ENCODE data around the gene OR4D1. TPM values are rescaled to one million over a fixed set of nuclear protein-coding genes. Genes with fewer than 3 reads are reported as not detected.
"Not testable (repeated sequence)": the region's sequence is repeated elsewhere in the genome, so short reads cannot be mapped to it uniquely, and the experiment has no call there.

OR4D1 gene
- total and polyA plus RNA-seq, 2 donors (not counting 1 experiment from before 2014, with no cell fraction given) = 0.01 TPM; not detected in 1

- Mint-ChIP-seq H3K9me3 (ENCODE audit: insufficient read depth) (peaks cover 5% of the 10 kb centered on the region), H3K27me3 (peaks cover 70% of the 10 kb centered on the region), H3K4me1 (no peaks in the 10 kb centered on the region), H3K27ac (no peak overlapping the region), H3K4me3 (no peak overlapping the region)
- Histone ChIP-seq H3K79me2 (ENCODE audit: control insufficient read depth, insufficient read depth, low read length) (no peaks in the 10 kb centered on the region), H3K27ac (ENCODE audit: low read length in 2 of 2) (no peak overlapping the region), H3K4me2 (replicated peaks; ENCODE audit: low read depth, low read length, poor library complexity, severe bottlenecking) (no peak overlapping the region), H3K4me1 (ENCODE audit: control insufficient read depth in 2 of 2, insufficient read depth in 2 of 2, low read length in 2 of 2) (no peaks in the 10 kb centered on the region), H4K20me1 (ENCODE audit: control insufficient read depth, insufficient read depth, low read length, poor library complexity, severe bottlenecking) (no peaks in the 10 kb centered on the region), H2AFZ (ENCODE audit: insufficient read depth, low read depth, low read length, poor library complexity, severe bottlenecking) (no peak overlapping the region), H3K4me3 (ENCODE audit: control extremely low read depth in 1 of 5, extremely low read depth in 1 of 5, insufficient read depth in 1 of 5, low read depth in 2 of 5, low read length in 4 of 5) (no peak overlapping the region), H3K9ac (ENCODE audit: low read length) (no peak overlapping the region), H3K36me3 (replicated peaks in 1 of 2; ENCODE audit: control extremely low read depth in 1 of 2, control insufficient read depth in 1 of 2, extremely low read depth in 1 of 2, insufficient read depth in 2 of 2, low read length in 1 of 2) (no peaks in the 10 kb centered on the region), H3K9me3 (ENCODE audit: control extremely low read depth in 1 of 3, control insufficient read depth in 2 of 3, insufficient read depth in 1 of 3, low read length in 2 of 3) (peaks cover 0 to 14% (median 7%) of the 10 kb centered on the region in 3 donors), H3K27me3 (replicated peaks in 1 of 4; ENCODE audit: control extremely low read depth in 1 of 4, control insufficient read depth in 3 of 4, insufficient read depth in 4 of 4, low read length in 3 of 4) (peaks cover 0 to 29% (median 6%) of the 10 kb centered on the region in 4 experiments)
- 35% methylated on average over 7 of the region's 8 CpGs for WGBS (ENCODE audit: insufficient coverage)
- ChIA-PET CTCF (interaction anchor here (0.9 kb wide), 1 partner anchor 14 kb away, joined by 3 read pairs; no protein-coding TSS in a partner anchor), POLR2A (no interaction called here)
- ATAC-seq (ENCODE audit: low read depth) (no peak), DNase-seq (no peak)
- intact Hi-C loops (cut with micrococcal nuclease) = no loop called here
- TF ChIP-seq EZH2 (IDR thresholded peaks at IDR 0.05; ENCODE audit: borderline replicate concordance, insufficient read depth, low read depth, low read length, poor library complexity, severe bottlenecking) (no peak), CTCF (IDR thresholded peaks at IDR 0.05) (no peak)
Measured at GRCh38 chr17:58136669-58137279, 11.4 kb upstream of the OR4D1 start.

GRCh38 chr17:58141505-58141904, 6.7 kb upstream of the OR4D1 start:
- Histone ChIP-seq H3K4me2 (replicated peaks; ENCODE audit: low read depth, low read length, poor library complexity, severe bottlenecking) (no peak overlapping the region), H3K4me1 (ENCODE audit: control insufficient read depth in 2 of 2, insufficient read depth in 2 of 2, low read length in 2 of 2) (no peaks in the 10 kb centered on the region), H2AFZ (ENCODE audit: insufficient read depth, low read depth, low read length, poor library complexity, severe bottlenecking) (no peak overlapping the region), H3K9me3 (ENCODE audit: control extremely low read depth in 1 of 3, control insufficient read depth in 2 of 3, insufficient read depth in 1 of 3, low read length in 2 of 3) (peaks cover 9 to 28% (median 16%) of the 10 kb centered on the region in 3 donors), H3K9ac (ENCODE audit: low read length) (no peak overlapping the region), H3K79me2 (ENCODE audit: control insufficient read depth, insufficient read depth, low read length) (no peaks in the 10 kb centered on the region), H3K27ac (ENCODE audit: low read length in 2 of 2) (no peak overlapping the region), H3K27me3 (replicated peaks in 1 of 4; ENCODE audit: control extremely low read depth in 1 of 4, control insufficient read depth in 3 of 4, insufficient read depth in 4 of 4, low read length in 3 of 4) (peaks cover 0 to 15% (median 7%) of the 10 kb centered on the region in 4 experiments), H3K4me3 (ENCODE audit: control extremely low read depth in 1 of 5, extremely low read depth in 1 of 5, insufficient read depth in 1 of 5, low read depth in 2 of 5, low read length in 4 of 5) (no peak overlapping the region), H4K20me1 (ENCODE audit: control insufficient read depth, insufficient read depth, low read length, poor library complexity, severe bottlenecking) (no peaks in the 10 kb centered on the region), H3K36me3 (replicated peaks in 1 of 2; ENCODE audit: control extremely low read depth in 1 of 2, control insufficient read depth in 1 of 2, extremely low read depth in 1 of 2, insufficient read depth in 2 of 2, low read length in 1 of 2) (no peaks in the 10 kb centered on the region)
- ATAC-seq (ENCODE audit: low read depth) (no peak), DNase-seq (no peak)
- Mint-ChIP-seq H3K4me3 (no peak overlapping the region), H3K27me3 (peaks cover 56% of the 10 kb centered on the region), H3K9me3 (ENCODE audit: insufficient read depth) (peaks cover 18% of the 10 kb centered on the region), H3K4me1 (no peaks in the 10 kb centered on the region), H3K27ac (no peak overlapping the region)
- POLR2A ChIA-PET = no interaction called here
- intact Hi-C loops (cut with micrococcal nuclease) = no loop called here
- no peak for TF ChIP-seq EZH2 (IDR thresholded peaks at IDR 0.05; ENCODE audit: borderline replicate concordance, insufficient read depth, low read depth, low read length, poor library complexity, severe bottlenecking)
- WGBS (ENCODE audit: insufficient coverage) = no CpG with 5 or more reads among the region's 5 CpGs
- CTCF ChIA-PET = no interaction called here

GRCh38 chr17:58143335-58143734, 4.8 kb upstream of the OR4D1 start:
- POLR2A ChIA-PET, CTCF ChIA-PET: not testable (repeated sequence)

More at GRCh38 chr17:58143335-58143734, 4.8 kb upstream of the OR4D1 start:
- H3K4me1 ChIP-seq (ENCODE audit: control insufficient read depth in 2 of 2, insufficient read depth in 2 of 2, low read length in 2 of 2); H3K4me3 ChIP-seq (ENCODE audit: control extremely low read depth in 1 of 5, extremely low read depth in 1 of 5, insufficient read depth in 1 of 5, low read depth in 2 of 5, low read length in 4 of 5); H3K27ac ChIP-seq (ENCODE audit: low read length in 2 of 2); H3K36me3 ChIP-seq (replicated peaks in 1 of 2; ENCODE audit: control extremely low read depth in 1 of 2, control insufficient read depth in 1 of 2, extremely low read depth in 1 of 2, insufficient read depth in 2 of 2, low read length in 1 of 2); H2AFZ ChIP-seq (ENCODE audit: insufficient read depth, low read depth, low read length, poor library complexity, severe bottlenecking); H4K20me1 ChIP-seq (ENCODE audit: control insufficient read depth, insufficient read depth, low read length, poor library complexity, severe bottlenecking); H3K4me2 ChIP-seq (replicated peaks; ENCODE audit: low read depth, low read length, poor library complexity, severe bottlenecking); intact Hi-C loops (cut with micrococcal nuclease); H3K4me1 Mint-ChIP-seq; H3K27ac Mint-ChIP-seq; H3K79me2 ChIP-seq (ENCODE audit: control insufficient read depth, insufficient read depth, low read length); ATAC-seq (ENCODE audit: low read depth); H3K9ac ChIP-seq (ENCODE audit: low read length); H3K4me3 Mint-ChIP-seq; DNase-seq: not testable (repeated sequence)
- WGBS (ENCODE audit: insufficient coverage) = no CpG with 5 or more reads among the region's 4 CpGs
- peaks cover 51% of the 10 kb centered on the region for H3K27me3 Mint-ChIP-seq
- Histone ChIP-seq H3K27me3 (replicated peaks in 1 of 4; ENCODE audit: control extremely low read depth in 1 of 4, control insufficient read depth in 3 of 4, insufficient read depth in 4 of 4, low read length in 3 of 4) (peaks cover 0 to 14% (median 4%) of the 10 kb centered on the region in 4 experiments), H3K9me3 (ENCODE audit: control extremely low read depth in 1 of 3, control insufficient read depth in 2 of 3, insufficient read depth in 1 of 3, low read length in 2 of 3) (peaks cover 5 to 28% (median 17%) of the 10 kb centered on the region in 3 donors)
- H3K9me3 Mint-ChIP-seq (ENCODE audit: insufficient read depth) = peaks cover 23% of the 10 kb centered on the region

All from B cell (primary cell).